ENCODE data around the gene KRABD2. TPM values are rescaled to one million over a fixed set of nuclear protein-coding genes. Genes with fewer than 3 reads are reported as not detected.

KRABD2 gene

DNA sequence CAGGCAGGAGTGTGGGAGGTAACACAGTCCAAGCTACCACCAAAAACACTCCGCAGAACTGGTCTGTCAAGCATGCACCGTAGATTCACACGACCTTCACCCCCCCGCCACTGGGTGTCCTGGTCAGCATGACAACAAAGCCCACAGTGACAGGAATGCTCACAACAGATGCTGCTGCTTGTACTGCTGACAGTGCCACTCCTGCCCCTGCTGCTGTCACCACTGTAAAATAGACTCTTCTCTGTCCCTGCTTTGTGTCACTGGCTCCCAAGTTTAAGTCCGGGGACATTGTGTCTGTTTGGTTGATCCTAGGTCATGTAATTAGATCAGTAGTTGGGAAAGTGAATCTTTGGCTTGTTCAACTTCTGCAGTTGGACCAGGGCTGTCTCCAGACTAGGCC is 43.8 kb downstream of the KRABD2 start:
- Mint-ChIP-seq H3K4me3 (no peak overlapping the region), H3K9me3 (no peaks in the 10 kb centered on the region)
- ATAC-seq = no peak

DNA sequence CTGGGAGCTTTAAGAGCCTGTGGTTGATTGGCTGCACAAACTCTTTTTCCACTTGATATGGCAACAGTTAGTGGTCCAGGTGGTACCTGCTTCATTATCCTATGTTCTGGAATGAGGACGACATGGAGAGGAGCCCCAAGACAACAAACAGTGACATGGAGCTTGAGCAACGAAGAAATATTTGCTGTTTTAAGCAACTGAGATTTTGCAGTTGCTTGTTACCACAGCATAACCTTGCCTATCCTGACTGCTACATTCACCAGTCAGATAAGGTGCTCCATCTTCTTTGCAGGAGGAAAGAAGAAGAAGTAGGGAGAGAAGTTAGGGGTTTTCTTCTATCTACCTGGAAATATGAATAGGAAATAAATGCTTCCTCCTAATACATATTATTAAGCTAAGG is 44.4 kb downstream of the KRABD2 start:
- Mint-ChIP-seq H3K4me3 (no peak overlapping the region), H3K36me3 (ENCODE audit: insufficient read depth) (no peaks in the 10 kb centered on the region), H3K4me1 (ENCODE audit: low read depth) (no peaks in the 10 kb centered on the region), H3K9me3 (no peaks in the 10 kb centered on the region), H3K27me3 (ENCODE audit: low read depth) (peaks cover 20% of the 10 kb centered on the region)
- ATAC-seq = no peak
- no peak for DNase-seq

More for the DNA sequence above, 43.8 kb downstream of the KRABD2 start:
- H3K4me1 Mint-ChIP-seq (ENCODE audit: low read depth) = peaks cover under 1% of the 10 kb centered on the region
- H3K27me3 Mint-ChIP-seq (ENCODE audit: low read depth) = peaks cover 15% of the 10 kb centered on the region
- DNase-seq = no peak
- H3K36me3 Mint-ChIP-seq (ENCODE audit: insufficient read depth) = no peaks in the 10 kb centered on the region

DNA sequence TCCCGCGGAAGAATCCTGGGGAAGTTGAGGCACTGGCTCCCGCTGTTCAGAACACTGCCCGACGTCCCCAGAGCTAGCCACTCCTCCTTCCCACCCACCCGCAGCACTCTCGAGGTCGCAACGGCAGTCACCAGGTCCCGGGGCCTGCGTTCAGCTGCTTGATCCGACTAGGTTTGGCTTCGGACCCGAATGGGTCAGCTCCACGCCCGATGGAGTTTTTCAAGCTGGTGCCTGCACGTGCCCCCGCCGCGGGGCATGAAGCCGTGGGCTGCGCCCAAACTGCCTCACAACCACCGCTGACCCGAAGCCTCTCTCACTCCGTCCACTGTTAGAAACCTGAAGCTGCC is 49.2 kb downstream of the KRABD2 start:
- H3K9me3 Mint-ChIP-seq = no peaks in the 10 kb centered on the region
- peaks cover 45% of the 10 kb centered on the region for H3K27me3 Mint-ChIP-seq (ENCODE audit: low read depth)
- H3K36me3 Mint-ChIP-seq (ENCODE audit: insufficient read depth) = no peaks in the 10 kb centered on the region
- H3K4me3 Mint-ChIP-seq = peak overlapping the region; percentile 72
- DNase-seq (no peak), ATAC-seq (peak; percentile 19 to 27)
- peaks cover 10% of the 10 kb centered on the region for H3K4me1 Mint-ChIP-seq (ENCODE audit: low read depth)

Other genes with a start within 250 kb of the KRABD2 start
- gene PER1, start 224.3 kb downstream of the KRABD2 start, total RNA-seq = 10 to 100 TPM; 30.4 to 36.9 (median 36.7) TPM
- 10 to 100 TPM; 49.6 to 67.5 (median 59.7) TPM for gene VAMP2, start 213.8 kb downstream of the KRABD2 start, total RNA-seq
- 10 to 100 TPM; 11.9 to 18.6 (median 18.1) TPM for gene TMEM107, start 200.3 kb downstream of the KRABD2 start, total RNA-seq
- 1 to 10 TPM; 5.0 to 5.6 (median 5.2) TPM for gene BORCS6, start 186.5 kb downstream of the KRABD2 start, total RNA-seq
- gene AURKB, start 166.1 kb downstream of the KRABD2 start, total RNA-seq = 1 to 10 TPM; 6.2 to 6.7 (median 6.7) TPM
- gene CTC1, start 128.6 kb downstream of the KRABD2 start, total RNA-seq = 10 to 100 TPM; 51.2 to 56.7 (median 53.9) TPM
- gene PFAS, start 127.4 kb downstream of the KRABD2 start, total RNA-seq = 100 to 1,000 TPM; 222 to 271 (median 254) TPM
- 10 to 100 TPM; 66.3 to 69.8 (median 67.6) TPM for gene RANGRF, start 88.0 kb downstream of the KRABD2 start, total RNA-seq
- gene SLC25A35, start 81.3 kb downstream of the KRABD2 start, total RNA-seq = 1 to 10 TPM; 1.7 to 1.9 (median 1.7) TPM
- not detected for gene ARHGEF15, start 66.5 kb downstream of the KRABD2 start, total RNA-seq
- gene ODF4, start 36.9 kb downstream of the KRABD2 start, total RNA-seq = not detected
- 1,000 to 10,000 TPM; 2,326 to 2,535 (median 2,364) TPM for gene RPL26, start 6.5 kb upstream of the KRABD2 start, total RNA-seq
- gene RNF222, start 21.1 kb upstream of the KRABD2 start, total RNA-seq = under 1 TPM in 2 of 3 donors, not detected in 1; 0.11 to 0.13 TPM
- gene NDEL1, start 59.2 kb upstream of the KRABD2 start, total RNA-seq = 10 to 100 TPM; 49.0 to 51.7 (median 51.4) TPM